GM21526 (cell line): ENCODE measurements around the gene ZGRF1.
A peak's percentile ranks its signal among the peaks of the same experiment; 100 is the strongest.
"Not testable (repeated sequence)": the region's sequence is repeated elsewhere in the genome, so short reads cannot be mapped to it uniquely, and the experiment has no call there.

Experiments used
- ATAC-seq: cut with Tn5 transposase; IDR thresholded peaks from one replicate; pipeline ENCODE4 v1.9.1; 2021; ENCODE audit warnings: moderate library complexity; ENCODE audit not compliant: unreplicated experiment, low FRiP score

ZGRF1 gene

GRCh38 chr4:112559053-112559452 lies 77.7 kb downstream of the ZGRF1 start:
- ATAC-seq: no peak

DNA sequence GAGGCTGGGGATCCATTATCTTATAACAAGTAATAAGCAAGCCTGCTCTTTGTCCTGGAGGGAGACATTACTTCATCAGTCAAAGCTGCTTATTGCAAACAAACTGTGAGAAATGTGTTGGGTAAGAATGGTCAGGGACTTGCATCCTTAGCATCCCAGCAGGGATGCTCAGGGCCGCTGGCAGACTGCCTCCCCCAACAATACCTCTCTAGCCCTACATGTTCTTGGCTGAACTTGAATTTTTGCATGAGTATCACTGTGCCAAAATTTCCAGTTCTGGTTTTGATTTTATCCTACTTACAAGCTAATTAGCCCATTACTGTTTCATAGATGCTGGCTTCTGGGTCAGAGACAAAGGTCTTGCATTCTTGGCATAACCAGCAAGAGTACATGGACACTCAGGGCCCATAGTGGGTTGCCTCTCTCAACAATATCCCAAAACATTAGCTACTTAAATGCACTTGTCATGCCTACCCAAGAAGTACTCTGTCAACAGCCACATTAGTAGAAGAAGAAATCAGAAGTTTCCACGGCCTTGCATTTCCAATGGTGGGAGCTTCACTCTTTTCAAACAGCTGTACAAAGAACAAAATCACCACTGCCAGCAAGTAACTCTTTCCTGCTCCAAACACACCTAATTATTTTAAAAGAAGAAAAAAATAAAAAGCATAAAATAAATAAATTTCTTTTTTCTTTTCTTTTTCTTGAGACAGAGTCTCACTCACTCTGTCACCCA lies 78.9 kb downstream of the ZGRF1 start:
- no peak for ATAC-seq

- ATAC-seq: not testable (repeated sequence)
Measured at GRCh38 chr4:112554271-112554670, 82.4 kb downstream of the ZGRF1 start.

DNA sequence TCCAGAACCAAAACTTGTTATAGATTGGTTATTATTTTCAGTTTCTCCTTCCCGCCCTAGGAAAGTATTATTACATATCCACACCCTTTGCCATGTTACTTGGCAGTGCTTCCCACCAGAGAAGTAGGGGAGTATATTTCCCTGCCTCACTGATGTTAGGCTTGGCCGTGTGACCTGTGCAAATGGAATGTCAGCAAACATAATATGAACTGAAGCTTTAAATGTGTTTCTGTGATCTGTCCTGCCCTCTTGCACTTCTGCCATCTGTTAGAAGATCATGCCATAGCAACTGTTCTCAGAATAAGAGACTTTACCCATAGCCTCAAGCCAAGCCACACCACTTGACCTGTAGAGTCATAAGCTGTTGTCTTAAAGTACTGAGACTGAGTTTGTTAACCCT lies 84.0 kb downstream of the ZGRF1 start:
- no peak for ATAC-seq

GRCh38 chr4:112550728-112551127 lies 86.0 kb downstream of the ZGRF1 start:
- ATAC-seq: no peak

GRCh38 chr4:112546476-112546875 lies 90.2 kb downstream of the ZGRF1 start:
- ATAC-seq: no peak

GRCh38 chr4:112545346-112545745 lies 91.4 kb downstream of the ZGRF1 start:
- ATAC-seq: no peak

- ATAC-seq: no peak
Measured at GRCh38 chr4:112540695-112541094, 96.0 kb downstream of the ZGRF1 start.

- ATAC-seq: no peak
Measured at GRCh38 chr4:112536123-112536522, 100.6 kb downstream of the ZGRF1 start.

- ATAC-seq: no peak
Measured at GRCh38 chr4:112532267-112532666, 104.4 kb downstream of the ZGRF1 start.

DNA sequence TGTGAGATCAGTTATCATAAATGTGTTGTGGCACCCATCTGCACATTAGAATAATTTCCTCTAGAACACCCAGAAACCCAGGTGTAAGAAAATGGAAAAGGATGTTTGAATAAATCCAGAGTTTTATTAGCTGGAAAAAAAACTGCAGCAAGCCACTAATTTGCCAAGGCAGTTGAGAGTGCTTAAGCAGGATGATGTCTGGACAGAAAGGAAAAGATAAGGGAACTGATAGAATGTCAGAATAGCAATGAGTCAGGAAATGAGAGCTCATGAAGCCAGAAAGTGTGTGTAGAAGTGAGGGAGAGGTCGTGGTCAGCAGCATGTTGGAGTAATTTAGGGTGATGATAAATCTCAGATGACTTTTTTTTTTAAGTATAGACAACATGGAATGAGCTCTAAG lies 105.6 kb downstream of the ZGRF1 start:
- ATAC-seq: no peak

DNA sequence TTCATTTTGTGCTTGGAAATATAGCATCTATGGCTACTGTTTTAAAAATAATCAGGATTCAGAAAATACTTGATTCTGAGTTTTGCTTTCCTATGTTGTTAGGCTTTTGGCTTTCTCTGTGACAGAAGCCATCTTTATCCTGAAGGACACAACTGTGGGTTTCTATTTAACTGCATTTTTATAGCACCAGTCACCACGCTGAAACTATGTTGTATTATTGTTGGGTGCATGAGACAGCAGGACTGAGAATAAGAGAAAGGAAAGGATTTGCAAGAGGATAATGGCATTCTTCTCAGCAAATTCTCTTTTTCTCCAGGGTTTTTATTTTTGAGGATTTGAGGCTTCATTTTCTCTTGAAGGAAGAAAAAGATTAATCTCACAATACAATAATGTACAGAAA lies 110.6 kb downstream of the ZGRF1 start:
- ATAC-seq: no peak

GRCh38 chr4:112523764-112524505 lies 112.8 kb downstream of the ZGRF1 start:
- ATAC-seq: peak; percentile 88

- ATAC-seq: peak; percentile 37
Measured at GRCh38 chr4:112523008-112523721, 113.5 kb downstream of the ZGRF1 start.

DNA sequence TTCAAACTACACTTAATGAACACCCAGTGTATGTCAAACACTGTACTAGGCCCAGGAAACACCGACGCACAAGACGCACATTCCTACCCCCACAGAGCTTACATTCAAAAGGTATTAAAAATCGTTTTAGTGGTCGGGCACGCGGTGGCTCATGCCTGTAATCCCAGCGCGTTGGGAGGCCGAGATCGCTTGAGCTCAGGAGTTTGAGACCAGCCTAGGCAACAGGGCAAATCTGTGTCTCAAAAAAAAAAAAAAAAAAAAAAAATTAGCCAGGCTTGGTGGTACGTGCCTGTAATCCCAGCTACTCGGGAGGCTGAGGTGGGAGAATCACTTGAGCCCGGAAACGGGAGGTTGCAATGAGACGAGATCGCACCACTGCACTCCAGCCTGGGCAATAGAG lies 114.3 kb downstream of the ZGRF1 start:
- not testable (repeated sequence) for ATAC-seq

- ATAC-seq: no peak
Measured at GRCh38 chr4:112521123-112522023, 115.3 kb downstream of the ZGRF1 start.

- no peak for ATAC-seq
Measured at GRCh38 chr4:112520598-112521122, 116.0 kb downstream of the ZGRF1 start.

GRCh38 chr4:112519689-112520597 lies 116.8 kb downstream of the ZGRF1 start:
- ATAC-seq: no peak

DNA sequence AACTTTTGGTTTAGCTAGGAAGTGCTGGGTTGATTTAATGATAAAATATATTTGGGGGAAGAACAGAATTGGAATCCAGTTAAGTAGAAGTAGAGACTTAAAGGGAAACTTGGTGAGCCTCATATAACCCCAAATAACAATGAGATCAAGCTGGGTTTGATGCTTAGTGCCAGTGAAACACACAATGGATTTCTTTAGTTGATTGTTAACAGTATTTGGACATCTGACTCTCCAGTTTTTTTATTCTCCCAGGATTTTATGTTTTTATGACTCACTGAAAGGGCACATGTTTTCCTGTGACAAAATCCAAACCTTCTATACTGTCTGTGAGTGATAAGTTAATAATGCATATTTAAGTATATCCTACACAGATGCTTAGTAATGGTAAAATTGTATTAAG lies 118.0 kb downstream of the ZGRF1 start:
- ATAC-seq: no peak
